IPS DF 4.7 (cell line): Measurements from ENCODE around the gene C6orf132.
"Not testable (repeated sequence)": the region's sequence is repeated elsewhere in the genome, so short reads cannot be mapped to it uniquely, and the experiment has no call there.

Experiments
- DNase-seq: peaks from one replicate; pipeline ENCODE4 v3.0.0-alpha.2; 2013; ENCODE audit warnings: low spot score; ENCODE audit errors: extremely low read depth

Gene C6orf132, protein sequence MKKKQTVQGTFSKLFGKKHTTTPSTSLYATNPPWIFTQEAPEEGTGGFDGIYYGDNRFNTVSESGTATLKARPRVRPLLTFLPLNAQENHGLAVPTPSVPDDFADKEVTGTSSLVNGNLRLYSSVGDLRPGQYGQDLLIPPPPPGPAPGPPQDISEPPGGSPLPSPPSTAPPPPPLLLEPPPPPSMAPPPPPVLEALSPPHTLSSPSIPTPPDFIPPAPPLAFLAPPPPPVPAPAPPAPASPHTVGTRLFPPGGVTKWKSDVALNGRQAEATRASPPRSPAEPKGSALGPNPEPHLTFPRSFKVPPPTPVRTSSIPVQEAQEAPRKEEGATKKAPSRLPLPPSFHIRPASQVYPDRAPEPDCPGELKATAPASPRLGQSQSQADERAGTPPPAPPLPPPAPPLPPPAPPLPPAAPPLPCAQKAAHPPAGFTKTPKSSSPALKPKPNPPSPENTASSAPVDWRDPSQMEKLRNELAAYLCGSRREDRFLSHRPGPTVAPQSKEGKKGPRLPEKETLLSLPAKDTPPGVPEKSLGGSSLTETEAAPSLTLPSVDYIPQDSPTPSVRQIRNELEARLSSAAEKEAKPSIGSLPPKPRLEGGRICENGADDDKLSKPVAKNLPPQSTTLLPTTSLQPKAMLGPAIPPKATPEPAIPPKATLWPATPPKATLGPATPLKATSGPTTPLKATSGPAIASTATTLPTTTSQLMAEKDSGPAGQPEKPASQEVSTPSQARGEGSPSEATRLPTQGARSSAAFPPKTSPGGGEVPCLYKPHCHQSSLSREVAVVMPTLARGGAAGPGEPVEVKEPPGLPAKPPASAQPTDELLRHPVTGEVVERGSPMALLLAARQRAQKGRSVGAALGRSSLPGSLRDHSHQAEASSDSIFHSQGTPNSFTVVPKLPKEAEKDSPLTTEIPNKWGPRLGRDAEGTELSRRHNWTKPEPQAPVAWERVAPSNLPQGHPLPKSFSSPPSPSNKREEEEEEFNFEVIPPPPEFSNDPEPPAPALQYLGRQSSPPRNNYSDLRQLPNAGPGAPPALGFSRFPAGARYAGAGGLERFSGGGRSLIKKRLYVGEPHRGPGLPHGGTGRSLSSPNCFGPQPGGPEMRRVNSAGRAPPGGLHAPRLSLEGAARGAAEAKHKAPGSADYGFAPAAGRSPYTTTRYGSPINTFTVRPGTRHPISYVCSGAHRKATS

DNA sequence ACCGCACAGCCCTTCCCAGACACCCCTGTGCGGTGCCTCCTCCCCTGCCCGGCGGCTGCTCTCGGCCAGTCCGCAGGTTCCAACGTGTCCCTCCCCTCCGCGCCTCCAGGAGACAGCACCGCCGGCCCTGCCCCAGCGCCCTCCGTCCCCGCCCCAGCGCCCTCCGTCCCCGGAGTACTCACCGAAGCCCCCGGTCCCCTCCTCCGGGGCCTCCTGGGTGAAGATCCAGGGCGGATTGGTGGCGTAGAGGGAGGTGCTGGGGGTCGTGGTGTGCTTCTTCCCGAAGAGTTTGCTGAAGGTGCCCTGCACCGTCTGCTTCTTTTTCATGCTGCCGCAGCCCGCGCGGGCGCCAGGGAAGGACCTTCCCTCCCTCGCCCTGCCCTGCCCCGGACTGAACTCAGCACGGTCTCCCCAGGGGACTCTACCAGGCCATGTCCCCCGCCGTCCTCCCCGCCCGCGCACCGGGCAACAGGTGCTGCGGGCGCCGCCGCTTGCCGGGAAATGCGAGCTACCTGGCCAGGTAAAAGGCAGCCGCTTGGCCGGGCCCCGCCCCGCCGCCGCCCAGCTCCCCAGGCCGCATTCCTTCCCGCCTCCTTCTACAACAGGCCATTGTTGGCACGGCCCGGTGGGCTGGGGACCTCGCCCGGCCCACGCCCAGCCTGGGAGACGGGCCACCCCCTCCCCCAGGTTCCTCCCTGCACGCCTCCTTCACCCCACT is at the start of gene C6orf132:
C6orf132 (minus strand) TSS at position 503 of the 718 bp plus-strand sequence; CDS start at position 327, 176 bp downstream.
- no peak for DNase-seq

DNA sequence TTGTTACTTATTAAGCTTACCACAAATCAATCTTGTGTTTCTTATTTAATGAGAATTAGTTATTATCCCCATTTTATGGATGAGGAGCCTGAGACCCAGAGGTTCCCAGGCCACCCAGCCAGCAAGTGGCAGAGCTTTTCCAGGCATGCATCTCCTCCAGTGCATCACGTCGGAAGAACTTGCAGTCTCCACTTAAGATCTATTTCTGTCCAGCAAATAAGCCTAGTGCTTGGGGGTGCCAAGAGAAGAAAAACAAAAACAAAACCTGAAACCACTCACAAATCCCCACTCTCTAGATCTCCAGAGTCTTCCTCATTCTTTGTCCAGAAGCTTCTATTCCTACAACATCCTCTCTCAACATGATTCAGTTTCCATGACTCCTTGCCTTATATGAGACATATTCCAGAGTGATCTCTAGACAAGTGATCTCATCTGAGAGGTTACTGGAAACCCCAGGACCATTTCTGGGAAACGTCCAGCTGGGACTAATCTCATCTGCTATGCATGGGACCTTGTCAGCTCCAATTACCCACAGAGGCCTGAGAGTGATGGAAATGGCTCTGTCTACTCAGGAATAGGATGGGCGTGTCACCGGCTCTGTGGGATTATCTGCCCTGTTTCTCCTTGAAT is 48.2 kb upstream of the C6orf132 start:
- no peak for DNase-seq

DNA sequence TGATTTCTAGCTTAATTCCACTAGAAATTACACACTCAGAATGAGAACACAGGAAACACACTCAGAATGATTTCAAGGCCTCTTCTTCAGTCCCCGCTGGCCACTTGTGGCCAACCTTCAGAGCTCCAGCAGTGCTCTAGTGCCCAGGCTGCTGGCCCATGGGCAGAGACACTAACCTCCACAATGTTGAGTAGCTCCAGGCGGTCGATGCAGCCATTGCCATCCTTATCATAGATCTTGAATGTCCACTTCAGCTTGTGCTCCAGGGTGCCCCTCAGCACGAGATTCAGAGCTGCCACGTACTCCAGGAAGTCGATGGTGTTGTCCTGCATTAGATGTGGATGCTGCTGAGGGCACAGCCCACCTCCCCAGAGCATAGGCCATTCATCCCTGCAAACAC is 46.0 kb upstream of the C6orf132 start:
- DNase-seq: no peak

DNA sequence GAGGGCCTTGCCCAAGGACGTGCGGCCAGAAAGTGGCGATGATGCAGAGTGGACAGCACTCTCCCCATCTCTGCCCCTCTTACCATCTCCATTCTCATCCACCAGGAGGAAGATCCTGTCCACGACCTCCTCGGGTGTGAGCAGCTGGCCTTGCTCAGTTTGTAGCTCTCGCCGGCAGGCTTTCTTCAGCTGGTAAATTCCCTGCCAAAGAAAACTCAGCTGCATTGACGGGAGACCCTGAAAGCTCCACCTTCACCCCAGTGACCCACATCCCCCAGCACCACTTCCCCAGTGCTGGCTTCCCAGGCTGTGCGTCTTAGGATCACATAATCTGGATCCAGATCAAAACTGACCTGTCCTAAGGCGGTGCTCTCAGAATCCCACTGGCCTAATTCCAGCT is 43.2 kb upstream of the C6orf132 start:
- DNase-seq: no peak

DNA sequence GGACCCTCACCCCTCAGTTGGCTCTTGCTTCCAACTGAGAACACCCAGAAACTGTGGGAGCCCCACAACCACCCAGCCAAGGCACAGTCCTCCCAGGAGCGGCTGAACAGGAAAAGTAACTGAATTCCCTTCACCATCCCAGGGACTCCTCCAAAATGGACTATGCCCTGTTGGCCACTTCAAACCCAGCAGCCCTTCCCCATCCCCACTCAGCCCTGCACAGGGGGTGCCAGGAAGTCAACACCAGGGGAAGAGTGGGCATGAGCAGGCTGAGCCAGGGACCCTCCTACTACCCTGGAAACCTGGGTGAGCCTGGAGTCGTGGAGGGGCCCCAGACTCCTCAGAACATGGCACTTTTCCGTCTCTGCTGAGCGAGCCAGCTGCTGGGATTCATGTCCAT is 42.1 kb upstream of the C6orf132 start:
- DNase-seq: no peak

DNA sequence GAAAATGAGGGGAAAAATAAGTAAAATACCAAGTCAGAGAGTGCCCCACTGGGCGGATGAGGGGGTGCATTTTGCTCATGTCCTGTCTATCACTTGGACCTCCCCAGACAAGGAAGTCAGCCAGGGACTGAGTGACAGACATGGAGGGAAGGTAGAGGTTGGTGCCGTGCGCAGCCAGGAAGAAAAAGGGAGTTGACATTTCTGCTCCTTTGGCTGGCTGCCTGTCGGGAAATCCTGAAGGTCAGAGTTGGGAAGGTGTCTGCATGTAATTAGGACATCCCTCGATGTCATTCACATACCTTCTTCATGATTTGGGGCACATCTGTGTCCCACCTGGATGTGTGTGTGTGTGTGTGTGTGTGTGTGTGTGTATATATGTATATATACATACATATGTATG is 39.7 kb upstream of the C6orf132 start:
- no peak for DNase-seq

DNA sequence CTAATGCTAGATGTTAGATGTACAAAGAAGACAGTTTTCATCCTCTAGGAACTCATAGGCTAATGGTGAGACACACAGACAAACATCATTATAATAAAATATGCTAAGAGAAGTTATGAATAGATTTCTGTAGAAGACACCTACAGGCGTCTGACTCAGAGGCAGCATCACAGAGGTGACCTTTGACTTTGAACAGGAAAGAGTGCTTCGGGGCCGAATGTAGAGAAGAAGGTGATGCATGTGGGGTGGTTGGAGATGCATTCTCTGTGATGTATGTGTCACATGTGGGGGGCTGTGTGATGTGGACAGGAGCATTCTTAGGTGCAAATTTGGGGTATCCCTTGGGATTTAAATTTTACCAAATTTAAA is 37.5 kb upstream of the C6orf132 start:
- DNase-seq: no peak

DNA sequence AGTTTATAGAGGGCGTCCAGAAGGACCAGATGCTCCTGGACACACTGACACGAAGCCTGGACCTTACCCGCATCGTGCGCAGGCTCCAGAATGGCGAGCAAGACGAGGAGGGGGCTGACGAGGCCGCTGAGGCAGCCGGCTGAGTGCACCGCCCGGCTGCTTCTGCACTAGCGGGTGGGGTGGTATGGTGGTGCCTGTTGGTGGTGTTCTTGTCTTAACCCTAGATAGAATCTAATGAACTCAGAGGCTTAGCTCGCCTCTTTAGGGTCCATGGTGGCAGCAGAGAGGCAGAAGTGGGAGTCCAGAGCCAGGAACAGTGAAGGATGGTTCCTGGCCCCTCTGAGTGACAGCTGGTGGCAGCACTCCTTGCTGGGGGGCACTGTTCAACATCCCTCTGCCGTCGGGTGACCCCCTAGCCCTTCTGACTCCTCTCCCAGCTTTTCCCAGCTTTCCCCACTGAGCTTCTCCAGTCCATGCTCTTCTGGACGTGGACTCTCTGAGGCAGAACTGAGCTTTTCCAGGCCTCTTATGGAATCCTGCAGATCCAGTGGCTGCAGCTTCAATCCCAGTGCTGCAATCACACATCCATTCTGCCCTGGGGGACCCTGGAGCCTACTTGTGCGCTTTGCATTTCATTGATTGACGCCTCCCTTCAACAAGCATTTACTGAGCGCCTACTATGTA is 37.0 kb upstream of the C6orf132 start:
- DNase-seq: no peak

DNA sequence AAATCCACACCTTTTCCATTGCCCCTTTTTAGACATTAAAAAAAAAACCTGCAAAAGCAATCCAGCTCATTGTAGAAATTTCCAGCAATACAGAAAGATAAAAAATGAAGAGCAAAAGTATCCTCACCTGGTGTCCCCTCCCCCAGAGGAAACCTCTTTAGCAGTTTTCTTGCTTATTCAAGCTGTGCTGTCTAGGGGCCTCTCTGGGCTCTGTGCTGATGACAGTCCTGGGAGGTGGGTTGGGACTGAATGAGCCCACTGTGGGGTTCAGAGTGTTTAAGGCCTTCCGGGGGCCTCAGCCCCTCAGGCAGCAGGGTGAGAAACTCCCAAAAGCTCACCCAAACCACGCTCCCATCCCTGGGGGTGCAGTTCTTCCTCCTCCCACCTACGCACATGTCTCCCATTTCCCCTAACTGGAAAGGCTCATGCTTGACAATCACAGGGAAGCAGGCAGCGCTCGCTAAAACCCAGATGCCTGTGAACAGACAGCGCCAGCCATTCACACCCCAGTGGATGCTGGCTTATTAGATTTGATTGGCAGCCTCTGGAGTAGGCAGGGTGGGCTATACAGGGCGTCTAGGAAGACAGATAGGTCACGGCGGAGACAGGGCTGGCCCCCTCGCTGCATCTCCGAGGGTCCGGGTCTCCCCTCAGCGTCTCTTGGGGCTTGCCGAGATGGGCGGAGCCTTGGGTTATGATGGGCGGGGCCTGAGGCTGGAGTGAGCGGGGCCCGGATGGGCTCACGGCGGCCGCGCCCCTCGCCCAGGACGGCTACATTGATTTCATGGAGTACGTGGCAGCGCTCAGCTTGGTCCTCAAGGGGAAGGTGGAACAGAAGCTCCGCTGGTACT is 35.3 kb upstream of the C6orf132 start:
- DNase-seq: no peak

DNA sequence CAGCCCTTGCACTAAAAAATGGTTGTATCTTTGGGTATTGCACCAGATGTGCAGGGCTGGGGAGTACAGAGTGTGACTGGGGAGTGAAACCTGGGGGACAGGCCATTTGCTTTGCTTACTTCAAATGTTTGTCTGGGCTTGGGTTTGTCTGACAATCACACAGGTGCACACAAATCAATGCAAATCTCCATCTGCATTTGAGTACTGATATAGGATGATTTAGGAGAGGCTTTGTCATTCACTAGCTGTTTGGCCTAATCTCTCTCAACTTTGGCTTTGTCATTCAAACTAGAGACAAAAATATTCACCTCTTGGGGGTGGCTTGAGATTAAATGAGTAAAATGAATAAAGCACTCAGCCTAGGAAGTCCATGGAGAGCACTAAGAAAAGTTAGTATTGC is 34.6 kb upstream of the C6orf132 start:
- no peak for DNase-seq

DNA sequence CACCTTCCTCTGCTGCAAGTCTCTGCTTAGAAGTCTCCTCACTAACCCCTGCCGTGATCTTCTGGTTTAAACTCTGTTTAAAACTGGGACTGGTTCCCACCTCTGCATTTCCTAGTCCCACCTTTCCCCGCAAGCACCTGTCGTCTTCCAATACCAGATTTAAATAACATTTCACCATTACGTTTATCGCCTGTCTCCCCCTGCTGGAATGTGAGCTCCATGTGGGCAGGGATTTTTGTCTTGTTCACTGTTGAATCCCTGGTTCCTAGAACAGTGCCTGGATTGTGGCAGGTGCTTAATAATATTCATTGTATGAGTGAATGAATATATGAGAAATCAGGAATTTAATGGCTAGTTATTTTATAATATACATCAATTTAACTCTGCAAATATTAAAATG is 33.4 kb upstream of the C6orf132 start:
- no peak for DNase-seq

DNA sequence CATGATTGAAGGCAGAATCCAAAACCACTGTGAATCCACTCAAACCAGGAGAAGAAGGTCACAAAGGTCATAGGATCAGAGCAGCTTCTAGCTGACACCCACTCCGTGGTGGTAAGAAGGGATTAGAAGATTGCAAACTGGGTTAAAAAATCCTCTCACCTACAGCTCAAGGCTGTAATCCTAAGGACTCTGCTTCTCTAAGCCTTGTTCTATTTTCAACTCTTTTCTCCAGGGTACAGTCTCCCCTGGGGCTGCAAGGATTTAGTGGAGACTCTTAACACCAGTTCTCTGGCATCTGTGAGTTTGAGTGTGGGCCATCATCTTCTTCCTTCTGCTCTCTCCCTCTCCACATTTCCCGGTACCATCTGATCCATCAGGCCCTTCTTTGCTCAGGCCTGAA is 30.7 kb upstream of the C6orf132 start, which contains the start of gene GUCA1A:
GUCA1A (plus strand) TSS at position 264 of the 400 bp plus-strand sequence. CDS start 250 bp downstream, outside the sequence.
- no peak for DNase-seq

DNA sequence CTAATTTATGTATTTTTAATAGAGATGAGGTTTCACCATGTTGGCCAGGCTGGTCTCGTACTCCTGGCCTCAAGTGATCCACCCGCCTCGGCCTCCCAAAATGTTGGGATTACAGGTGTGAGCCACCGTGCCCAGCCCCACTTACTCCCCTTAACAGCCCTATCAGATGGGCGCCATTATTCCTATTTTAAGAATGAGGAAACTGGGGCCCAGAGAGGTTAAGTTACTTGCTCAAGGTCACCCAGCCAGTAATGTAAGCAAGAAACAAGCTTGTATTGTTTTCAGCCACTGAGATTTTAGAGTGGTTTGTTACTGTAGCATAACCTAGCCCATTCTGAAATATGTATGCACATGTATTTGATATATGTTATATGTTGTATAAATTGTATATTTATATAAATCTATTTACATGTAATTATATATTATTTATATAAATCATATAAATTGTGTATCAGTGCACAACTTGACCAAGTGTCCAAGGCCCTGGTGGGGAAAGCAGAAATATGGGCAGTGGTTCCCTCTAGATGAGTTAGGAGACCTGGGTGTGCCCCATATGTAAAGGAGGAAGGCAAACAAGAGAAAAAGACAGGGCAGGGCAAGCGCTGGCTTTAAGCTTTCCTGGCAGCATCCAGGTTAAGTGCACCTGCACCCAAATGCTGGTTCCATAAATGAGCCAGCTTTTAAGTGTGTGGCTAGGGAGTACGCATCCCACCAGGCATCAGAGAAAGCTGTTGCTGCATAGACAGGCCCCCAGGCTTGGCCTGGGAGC is 29.6 kb upstream of the C6orf132 start:
- no peak for DNase-seq

DNA sequence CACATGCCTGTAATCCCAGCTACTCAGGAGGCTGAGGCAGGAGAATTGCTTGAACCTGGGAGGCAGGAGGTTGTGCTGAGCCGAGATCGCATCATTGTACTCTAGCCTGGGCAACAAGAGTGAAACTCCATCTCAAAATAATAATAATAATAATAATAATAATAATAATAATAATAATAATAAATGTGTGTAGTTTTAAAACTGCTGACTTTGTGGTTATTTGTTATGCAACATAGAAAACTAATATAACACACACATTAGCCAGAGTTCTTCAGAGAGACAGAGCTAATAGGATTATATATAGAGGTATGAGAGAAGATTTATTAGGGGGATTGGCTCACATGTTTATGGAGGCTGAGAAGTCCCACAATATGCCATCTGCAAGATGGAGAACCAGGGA is 27.4 kb upstream of the C6orf132 start:
- not testable (repeated sequence) for DNase-seq

DNA sequence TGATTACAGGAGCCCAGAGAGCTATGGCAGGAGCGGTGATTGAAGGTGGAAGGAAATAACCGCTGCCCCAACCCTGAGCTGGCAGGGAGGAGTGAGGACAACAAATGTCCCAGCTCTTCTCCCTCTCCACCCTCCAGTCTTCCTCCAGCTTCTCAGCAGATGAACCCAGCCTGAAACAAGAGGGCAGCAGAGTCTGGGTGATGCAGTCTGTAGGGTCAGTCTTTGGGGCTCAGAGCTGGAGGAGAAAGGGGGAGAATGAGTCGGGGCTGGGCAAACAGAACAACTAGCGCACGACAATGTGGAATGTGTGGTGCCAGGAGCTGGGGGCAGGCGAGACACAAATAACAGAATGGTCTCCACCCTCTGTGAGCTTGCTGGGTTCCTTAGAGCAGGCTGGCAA is 26.2 kb upstream of the C6orf132 start:
- no peak for DNase-seq

DNA sequence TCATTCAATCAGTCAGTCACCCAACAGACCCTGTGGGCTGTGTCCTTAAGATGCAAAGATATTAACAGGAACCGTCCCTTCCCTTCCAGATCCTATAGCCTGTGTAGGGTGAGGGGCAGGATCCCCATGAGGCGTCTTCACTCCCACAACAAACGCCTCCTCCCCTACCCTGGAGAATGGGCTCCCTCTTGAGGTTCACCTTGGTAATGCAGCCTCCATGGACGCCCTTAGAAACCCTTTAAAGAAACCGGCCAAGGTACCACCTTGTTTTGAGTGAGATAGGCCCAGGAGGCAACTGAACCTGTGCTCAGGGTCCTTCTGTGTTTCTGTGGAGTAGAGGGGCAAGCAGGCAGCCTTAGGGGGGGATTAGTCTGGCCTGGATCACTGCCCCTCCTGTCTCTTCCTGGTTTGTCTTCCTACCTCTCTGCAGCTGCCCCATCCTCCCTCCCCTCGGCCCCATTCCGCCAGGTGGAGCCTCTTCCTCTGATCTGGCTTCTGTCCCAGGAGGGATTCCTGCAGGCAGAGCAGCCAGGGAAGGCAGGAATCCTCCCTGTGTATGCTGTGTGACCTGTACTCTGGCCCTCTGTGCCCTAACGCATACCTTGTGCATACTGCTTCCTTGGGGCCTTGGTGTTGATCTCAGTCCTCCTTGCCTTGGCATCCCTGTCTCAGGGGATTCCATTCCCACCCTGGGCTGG is 24.2 kb upstream of the C6orf132 start:
- peak; percentile 78 for DNase-seq

DNA sequence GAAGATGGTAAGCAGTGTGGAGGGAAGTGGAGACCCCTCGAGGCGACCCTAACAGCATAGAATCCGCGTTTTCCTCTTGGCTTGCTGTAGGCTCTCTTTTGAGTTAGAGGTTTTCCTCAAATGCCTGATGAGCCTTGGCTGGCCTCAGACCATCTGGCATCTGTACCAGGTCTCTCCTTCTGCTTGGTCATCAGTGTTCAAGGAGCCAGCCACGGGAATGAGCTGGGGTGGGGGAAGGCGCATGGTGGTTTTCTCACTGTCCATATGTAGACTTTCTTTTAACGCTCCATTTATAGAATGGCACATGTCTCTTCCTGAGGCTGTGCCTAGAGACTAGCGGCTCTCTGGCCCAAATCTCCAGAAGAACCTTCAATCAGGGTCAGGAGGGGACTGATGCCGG is 22.6 kb upstream of the C6orf132 start:
- DNase-seq: no peak

DNA sequence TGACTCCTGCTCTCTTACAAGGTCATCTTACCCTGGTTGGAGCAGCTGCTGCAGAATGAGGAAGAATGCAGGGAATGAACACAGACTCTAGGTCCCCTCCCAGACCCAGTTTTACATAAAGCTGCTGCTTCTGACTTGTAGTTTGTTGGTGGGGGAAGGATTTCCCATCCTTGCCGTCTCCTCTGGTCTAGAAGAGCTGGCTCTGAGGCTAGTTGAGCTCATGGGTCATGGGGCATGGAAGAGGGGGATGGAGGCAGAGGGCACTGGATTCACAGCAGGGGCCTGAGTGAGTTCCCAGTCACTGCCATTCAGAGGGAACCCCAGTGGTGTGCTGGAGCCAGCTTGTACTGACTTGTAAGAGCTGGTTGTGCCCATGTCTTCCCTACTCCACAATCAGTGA is 21.6 kb upstream of the C6orf132 start:
- no peak for DNase-seq
